HEK293 (cell line): ENCODE results near the gene GRAP2.

Source experiments
- CTCF ChIA-PET: fragments of 350-600 bp; formaldehyde crosslinking; extraction: SDS; loops from one replicate; lab custom pipeline; 2021; ENCODE audit warnings: antibody characterized with exemption; lab: Yijun Ruan, JAX
- POLR2A ChIA-PET: fragments of 300-600 bp; formaldehyde crosslinking; extraction: SDS; loops from one replicate; lab custom pipeline; 2020; ENCODE audit warnings: antibody characterized with exemption, inconsistent platforms; lab: Yijun Ruan, JAX
- H3K27ac ChIP-seq: fragments of 200-500 bp; sonication (Bioruptor generic); 2 replicates; pipeline ENCODE4 v1.5.1; 2014; ENCODE audit warnings: low read depth, low read length, control low read depth, inconsistent platforms; ENCODE audit errors: extremely low read depth
- H3K36me3 ChIP-seq, 2 experiments: fragments of 200-500 bp in 1 of 2; sonication (Bioruptor generic) in 1 of 2; 1 replicate in 1 of 2; 2 replicates in 1 of 2; pipeline ENCODE4 v1.5.1; 2014 to 2017; ENCODE audit warnings: inconsistent platforms in 2 of 2, low read length in 2 of 2; ENCODE audit not compliant: control insufficient read depth in 2 of 2, insufficient read depth in 1 of 2
- H3K4me1 ChIP-seq: fragments of 200-500 bp; sonication (Bioruptor generic); 2 replicates; pipeline ENCODE4 v1.5.1; 2014; ENCODE audit warnings: mild to moderate bottlenecking, low read length, inconsistent platforms; ENCODE audit not compliant: control insufficient read depth, insufficient read depth
- H3K4me3 ChIP-seq: 2 replicates; pipeline ENCODE4 v1.5.1; 2011; ENCODE audit warnings: low read depth, mild to moderate bottlenecking, control low read depth, low read length, moderate library complexity
- H3K9me3 ChIP-seq: fragments of 200-500 bp; sonication (Bioruptor generic); 2 replicates; pipeline ENCODE4 v1.5.1; 2014; ENCODE audit warnings: low read depth, low read length, inconsistent platforms; ENCODE audit not compliant: control insufficient read depth, insufficient read depth
- GLI4 ChIP-seq: fragments of 450-650 bp; formaldehyde crosslinking; IDR thresholded peaks from 2 replicates; pipeline ENCODE4 v1.5.1; 2016; ENCODE audit warnings: missing biosample characterization, missing genetic modification characterization
- IKZF3 ChIP-seq: fragments of 450-650 bp; IDR thresholded peaks from 2 replicates; pipeline ENCODE4 v1.5.0; 2018; ENCODE audit warnings: missing biosample characterization, mild to moderate bottlenecking, missing genetic modification characterization, moderate library complexity
- KLF1 ChIP-seq: fragments of 450-650 bp; formaldehyde crosslinking; IDR thresholded peaks from 2 replicates; pipeline ENCODE4 v1.5.1; 2016; ENCODE audit warnings: missing biosample characterization, missing genetic modification characterization
- KLF7 ChIP-seq: fragments of 450-650 bp; formaldehyde crosslinking; IDR thresholded peaks from 2 replicates; pipeline ENCODE4 v1.5.1; 2016; ENCODE audit warnings: missing biosample characterization, missing genetic modification characterization, borderline replicate concordance
- PRDM6 ChIP-seq: fragments of 450-650 bp; formaldehyde crosslinking; IDR thresholded peaks from 2 replicates; pipeline ENCODE4 v1.5.1; 2017; ENCODE audit warnings: missing biosample characterization, missing genetic modification characterization
- RBAK ChIP-seq: fragments of 450-650 bp; formaldehyde crosslinking; IDR thresholded peaks from 2 replicates; pipeline ENCODE4 v1.5.1; 2016; ENCODE audit warnings: missing biosample characterization, missing genetic modification characterization
- REST ChIP-seq: fragments of 450-650 bp; formaldehyde crosslinking; IDR thresholded peaks from 2 replicates; pipeline ENCODE4 v1.5.1; 2016; ENCODE audit warnings: missing biosample characterization, missing genetic modification characterization
- SCRT1 ChIP-seq: fragments of 450-650 bp; formaldehyde crosslinking; IDR thresholded peaks from 2 replicates; pipeline ENCODE4 v1.5.1; 2016; ENCODE audit warnings: missing biosample characterization, missing genetic modification characterization, borderline replicate concordance
- YY1 ChIP-seq: fragments of 450-650 bp; formaldehyde crosslinking; IDR thresholded peaks from 2 replicates; pipeline ENCODE4 v1.5.1; 2018; ENCODE audit warnings: missing biosample characterization, missing genetic modification characterization
- ZFP69B ChIP-seq: fragments of 450-650 bp; formaldehyde crosslinking; IDR thresholded peaks from 2 replicates; pipeline ENCODE4 v1.5.1; 2016; ENCODE audit warnings: missing biosample characterization, missing genetic modification characterization
- ZNF10 ChIP-seq: fragments of 450-650 bp; formaldehyde crosslinking; IDR thresholded peaks from 2 replicates; pipeline ENCODE4 v1.5.1; 2017; ENCODE audit warnings: missing biosample characterization, missing genetic modification characterization
- ZNF140 ChIP-seq: fragments of 450-650 bp; formaldehyde crosslinking; IDR thresholded peaks from 2 replicates; pipeline ENCODE4 v1.5.1; 2016; ENCODE audit warnings: missing biosample characterization, missing genetic modification characterization
- ZNF184 ChIP-seq: fragments of 450-650 bp; IDR thresholded peaks from 2 replicates; pipeline ENCODE4 v1.5.1; 2018; ENCODE audit warnings: missing biosample characterization, mild to moderate bottlenecking, missing genetic modification characterization
- ZNF239 ChIP-seq: fragments of 450-650 bp; formaldehyde crosslinking; IDR thresholded peaks from 2 replicates; pipeline ENCODE4 v1.5.1; 2016; ENCODE audit warnings: missing biosample characterization, missing genetic modification characterization
- ZNF248 ChIP-seq: fragments of 450-650 bp; formaldehyde crosslinking; IDR thresholded peaks from 2 replicates; pipeline ENCODE4 v1.5.1; 2017; ENCODE audit warnings: missing biosample characterization, missing genetic modification characterization
- ZNF266 ChIP-seq: fragments of 450-650 bp; formaldehyde crosslinking; IDR thresholded peaks from 2 replicates; pipeline ENCODE4 v1.5.1; 2016; ENCODE audit warnings: missing biosample characterization, missing genetic modification characterization, low read depth
- ZNF274 ChIP-seq, 2 experiments: fragments of 200-500 bp in 1 of 2; fragments of 450-650 bp in 1 of 2; sonication (Bioruptor generic) in 1 of 2; formaldehyde crosslinking in 1 of 2; IDR thresholded peaks; 2 replicates each; pipeline versions ENCODE4 v1.5.1 to v1.6.1; 2014 to 2016; ENCODE audit warnings: borderline replicate concordance in 1 of 2, inconsistent platforms in 1 of 2, low read length in 1 of 2, missing biosample characterization in 1 of 2, missing genetic modification characterization in 1 of 2
- ZNF280C ChIP-seq: fragments of 450-650 bp; formaldehyde crosslinking; IDR thresholded peaks from 2 replicates; pipeline ENCODE4 v1.5.1; 2016; ENCODE audit warnings: missing biosample characterization, missing genetic modification characterization
- ZNF404 ChIP-seq: fragments of 450-650 bp; formaldehyde crosslinking; IDR thresholded peaks from 2 replicates; pipeline ENCODE4 v1.5.1; 2017; ENCODE audit warnings: missing biosample characterization, missing genetic modification characterization
- ZNF501 ChIP-seq: fragments of 450-650 bp; formaldehyde crosslinking; IDR thresholded peaks from 2 replicates; pipeline ENCODE4 v1.5.1; 2016; ENCODE audit warnings: missing biosample characterization, missing genetic modification characterization
- ZNF529 ChIP-seq: fragments of 450-650 bp; formaldehyde crosslinking; IDR thresholded peaks from 2 replicates; pipeline ENCODE4 v1.5.1; 2017; ENCODE audit warnings: missing genetic modification characterization, missing biosample characterization; ENCODE audit not compliant: insufficient replicate concordance
- ZNF654 ChIP-seq: fragments of 450-650 bp; formaldehyde crosslinking; IDR thresholded peaks from 2 replicates; pipeline ENCODE4 v1.5.1; 2016; ENCODE audit warnings: low read depth, missing biosample characterization, missing genetic modification characterization
- ZNF843 ChIP-seq: fragments of 450-650 bp; formaldehyde crosslinking; IDR thresholded peaks from 2 replicates; pipeline ENCODE4 v1.5.1; 2016; ENCODE audit warnings: missing biosample characterization, missing genetic modification characterization
- ZSCAN23 ChIP-seq: fragments of 450-650 bp; formaldehyde crosslinking; IDR thresholded peaks from 2 replicates; pipeline ENCODE4 v1.5.1; 2016; ENCODE audit warnings: missing biosample characterization, missing genetic modification characterization
- ZSCAN4 ChIP-seq: fragments of 450-650 bp; formaldehyde crosslinking; IDR thresholded peaks from 2 replicates; pipeline ENCODE4 v1.5.1; 2017; ENCODE audit warnings: missing biosample characterization, missing genetic modification characterization

Gene GRAP2

GRCh38 chr22:39953101-39953500, 52.2 kb downstream of the GRAP2 start:
- H3K4me1 ChIP-seq: no peaks in the 10 kb centered on the region
- CTCF ChIA-PET: interaction anchor here (1.6 to 3.4 kb wide), 4 partner anchors 10 to 72 kb away, joined by 6 to 15 read pairs (median 7); no protein-coding TSS in a partner anchor
- H3K27ac ChIP-seq: no peak overlapping the region
- TF ChIP-seq ZFP69B (no peak), IKZF3 (tag by site-specific recombination) (no peak), KLF7 (tag by site-specific recombination) (no peak)
- no peak overlapping the region for H3K4me3 ChIP-seq
- POLR2A ChIA-PET: no interaction called here
- no peaks in the 10 kb centered on the region for H3K9me3 ChIP-seq
- no peaks in the 10 kb centered on the region for H3K36me3 ChIP-seq

- CTCF ChIA-PET: interaction anchor here (0.6 to 3.4 kb wide), 6 partner anchors 8 to 180 kb away, joined by 3 to 15 read pairs (median 5); no protein-coding TSS in a partner anchor
- H3K4me1 ChIP-seq: no peaks in the 10 kb centered on the region
Measured at GRCh38 chr22:39954584-39955055, 53.7 kb downstream of the GRAP2 start.

GRCh38 chr22:39955675-39956074, 54.8 kb downstream of the GRAP2 start:
- no peaks in the 10 kb centered on the region for H3K9me3 ChIP-seq
- no peak overlapping the region for H3K4me3 ChIP-seq
- no peaks in the 10 kb centered on the region for H3K36me3 ChIP-seq
- POLR2A ChIA-PET: no interaction called here
- no peak overlapping the region for H3K27ac ChIP-seq
- no peaks in the 10 kb centered on the region for H3K4me1 ChIP-seq
- CTCF ChIA-PET: interaction anchor here (1.1 to 3.4 kb wide), 4 partner anchors 10 to 69 kb away, joined by 3 to 15 read pairs (median 5); no protein-coding TSS in a partner anchor
- TF ChIP-seq KLF1: no peak
- no peak for TF ChIP-seq ZNF10
- no peak for TF ChIP-seq PRDM6 (tag by site-specific recombination)
- no peak for TF ChIP-seq RBAK (tag by site-specific recombination)
- TF ChIP-seq ZNF184 (tag by site-specific recombination): no peak
- no peak for TF ChIP-seq ZNF248 (tag by site-specific recombination)
- no peak for TF ChIP-seq REST (tag by site-specific recombination)
- no peak for TF ChIP-seq ZNF654 (tag by site-specific recombination)
- TF ChIP-seq ZSCAN4 (tag by site-specific recombination): no peak
- no peak for TF ChIP-seq ZNF529 (tag by site-specific recombination)
- TF ChIP-seq ZNF239 (tag by site-specific recombination): no peak
- TF ChIP-seq ZNF501 (tag by site-specific recombination): no peak
- no peak for TF ChIP-seq SCRT1

More at GRCh38 chr22:39954584-39955055, 53.7 kb downstream of the GRAP2 start:
- H3K9me3 ChIP-seq: no peaks in the 10 kb centered on the region
- H3K36me3 ChIP-seq: no peaks in the 10 kb centered on the region
- H3K4me3 ChIP-seq: no peak overlapping the region
- H3K27ac ChIP-seq: no peak overlapping the region
- POLR2A ChIA-PET: no interaction called here
- TF ChIP-seq GLI4 (tag by site-specific recombination): no peak
- no peak for TF ChIP-seq ZNF274 (IDR thresholded peaks at IDR 0.05; ENCODE audit: low read length)
- TF ChIP-seq ZNF274 (tag by site-specific recombination; IDR thresholded peaks at IDR 0.05; ENCODE audit: borderline replicate concordance): no peak
- TF ChIP-seq ZSCAN23 (tag by site-specific recombination): no peak
- no peak for TF ChIP-seq KLF1
- no peak for TF ChIP-seq ZNF266 (tag by site-specific recombination)
- no peak for TF ChIP-seq ZNF239 (tag by site-specific recombination)
- TF ChIP-seq ZNF140 (tag by site-specific recombination): no peak
- no peak for TF ChIP-seq ZNF654 (tag by site-specific recombination)
- no peak for TF ChIP-seq ZNF843 (tag by site-specific recombination)
- TF ChIP-seq SCRT1: no peak
- no peak for TF ChIP-seq YY1 (tag by site-specific recombination)
- TF ChIP-seq ZNF404: no peak
- no peak for TF ChIP-seq ZNF280C (tag by site-specific recombination)
